Measurements from ENCODE around the gene CACNA1D. TPM values are rescaled to one million over a fixed set of nuclear protein-coding genes. Genes with fewer than 3 reads are reported as not detected.

CACNA1D gene
- polyA plus RNA-seq, 1 donor (not counting 4 experiments of a cell fraction or from before 2014, with no cell fraction given): 0.20 TPM

GRCh38 chr3:53677413-53677812 is 183.0 kb downstream of the CACNA1D start:
- no peaks in the 10 kb centered on the region for H3K9me1 ChIP-seq (ENCODE audit: control insufficient read depth, extremely low read depth, insufficient read depth, low read length)
- no peaks in the 10 kb centered on the region for H3K36me3 ChIP-seq (ENCODE audit: control insufficient read depth in 2 of 2, extremely low read depth in 1 of 2, insufficient read depth in 2 of 2, low read length in 2 of 2)
- peaks cover 4% of the 10 kb centered on the region for H3K27me3 ChIP-seq (ENCODE audit: control insufficient read depth, extremely low read depth, insufficient read depth, low read length)
- no peaks in the 10 kb centered on the region for H3K79me2 ChIP-seq (ENCODE audit: control insufficient read depth, insufficient read depth, low read length)
- TF ChIP-seq CTCF (optimal IDR thresholded peaks at IDR 0.05 in 1 of 3, IDR thresholded peaks at IDR 0.05 in 1 of 3, conservative IDR thresholded peaks at IDR 0.05 in 1 of 3; ENCODE audit: extremely low read depth in 1 of 3, insufficient read depth in 2 of 3, low read length in 3 of 3) (peak in 2 of 3 experiments; percentile 21 to 36), EZH2 (IDR thresholded peaks at IDR 0.05; ENCODE audit: low read length) (no peak)
- no peak overlapping the region for H3K9ac ChIP-seq (ENCODE audit: control insufficient read depth, extremely low read depth, insufficient read depth, low read length)
- H3K27ac ChIP-seq (ENCODE audit: control insufficient read depth, insufficient read depth, low read length): no peak overlapping the region
- no peak overlapping the region for H3K4me2 ChIP-seq (ENCODE audit: control insufficient read depth, extremely low read depth, insufficient read depth, low read depth, low read length)
- H3K4me3 ChIP-seq (ENCODE audit: control insufficient read depth in 2 of 3, extremely low read depth in 1 of 3, insufficient read depth in 2 of 3, low read depth in 1 of 3, low read length in 3 of 3): no peak overlapping the region
- no peaks in the 10 kb centered on the region for H3K4me1 ChIP-seq (ENCODE audit: control insufficient read depth, extremely low read depth, insufficient read depth, low read length)
- H2AFZ ChIP-seq (ENCODE audit: control insufficient read depth, low read length): no peak overlapping the region
- FAIRE-seq: no peak
- no peaks in the 10 kb centered on the region for H4K20me1 ChIP-seq (ENCODE audit: control insufficient read depth, extremely low read depth, insufficient read depth, low read length)
- dilution Hi-C loops (cut with MboI; ENCODE audit: extremely low pct_ligation_motif_present, low sequenced_read_pairs): no loop called here
- DNase-seq (ENCODE audit: low read depth, low spot score): no peak
- H3K9me3 ChIP-seq (ENCODE audit: control insufficient read depth, low read depth, low read length): no peaks in the 10 kb centered on the region

GRCh38 chr3:53680028-53680427 is 185.6 kb downstream of the CACNA1D start:
- FAIRE-seq: no peak
- H3K79me2 ChIP-seq (ENCODE audit: control insufficient read depth, insufficient read depth, low read length): no peaks in the 10 kb centered on the region
- no peak overlapping the region for H3K27ac ChIP-seq (ENCODE audit: control insufficient read depth, insufficient read depth, low read length)
- dilution Hi-C loops (cut with MboI; ENCODE audit: extremely low pct_ligation_motif_present, low sequenced_read_pairs): no loop called here
- no peaks in the 10 kb centered on the region for H3K9me3 ChIP-seq (ENCODE audit: control insufficient read depth, low read depth, low read length)
- H3K36me3 ChIP-seq (ENCODE audit: control insufficient read depth in 2 of 2, extremely low read depth in 1 of 2, insufficient read depth in 2 of 2, low read length in 2 of 2): no peaks in the 10 kb centered on the region
- H3K4me3 ChIP-seq (ENCODE audit: control insufficient read depth in 2 of 3, extremely low read depth in 1 of 3, insufficient read depth in 2 of 3, low read depth in 1 of 3, low read length in 3 of 3): no peak overlapping the region
- H3K9me1 ChIP-seq (ENCODE audit: control insufficient read depth, extremely low read depth, insufficient read depth, low read length): no peaks in the 10 kb centered on the region
- DNase-seq (ENCODE audit: low read depth, low spot score): no peak
- no peak for TF ChIP-seq EZH2 (IDR thresholded peaks at IDR 0.05; ENCODE audit: low read length)
- no peak for TF ChIP-seq CTCF (optimal IDR thresholded peaks at IDR 0.05 in 1 of 3, IDR thresholded peaks at IDR 0.05 in 1 of 3, conservative IDR thresholded peaks at IDR 0.05 in 1 of 3; ENCODE audit: extremely low read depth in 1 of 3, insufficient read depth in 2 of 3, low read length in 3 of 3)
- no peak overlapping the region for H3K4me2 ChIP-seq (ENCODE audit: control insufficient read depth, extremely low read depth, insufficient read depth, low read depth, low read length)
- H3K27me3 ChIP-seq (ENCODE audit: control insufficient read depth, extremely low read depth, insufficient read depth, low read length): peaks cover 3% of the 10 kb centered on the region
- no peaks in the 10 kb centered on the region for H4K20me1 ChIP-seq (ENCODE audit: control insufficient read depth, extremely low read depth, insufficient read depth, low read length)
- H3K9ac ChIP-seq (ENCODE audit: control insufficient read depth, extremely low read depth, insufficient read depth, low read length): no peak overlapping the region
- H2AFZ ChIP-seq (ENCODE audit: control insufficient read depth, low read length): no peak overlapping the region
- H3K4me1 ChIP-seq (ENCODE audit: control insufficient read depth, extremely low read depth, insufficient read depth, low read length): no peaks in the 10 kb centered on the region
